Cardiac ventricle fibroblast (primary cell): ENCODE data around the gene PIP5K1C. TPM values are rescaled to one million over a fixed set of nuclear protein-coding genes. Genes with fewer than 3 reads are reported as not detected.

ENCODE experiments used
- total RNA-seq: library from RNA; depleted of rRNA; stranded (reverse); fragments of >200 nt; gene quantifications from 2 replicates; pipeline ENCODE4 v1.2.3, GENCODE V29; 2015

The PIP5K1C gene, protein sequence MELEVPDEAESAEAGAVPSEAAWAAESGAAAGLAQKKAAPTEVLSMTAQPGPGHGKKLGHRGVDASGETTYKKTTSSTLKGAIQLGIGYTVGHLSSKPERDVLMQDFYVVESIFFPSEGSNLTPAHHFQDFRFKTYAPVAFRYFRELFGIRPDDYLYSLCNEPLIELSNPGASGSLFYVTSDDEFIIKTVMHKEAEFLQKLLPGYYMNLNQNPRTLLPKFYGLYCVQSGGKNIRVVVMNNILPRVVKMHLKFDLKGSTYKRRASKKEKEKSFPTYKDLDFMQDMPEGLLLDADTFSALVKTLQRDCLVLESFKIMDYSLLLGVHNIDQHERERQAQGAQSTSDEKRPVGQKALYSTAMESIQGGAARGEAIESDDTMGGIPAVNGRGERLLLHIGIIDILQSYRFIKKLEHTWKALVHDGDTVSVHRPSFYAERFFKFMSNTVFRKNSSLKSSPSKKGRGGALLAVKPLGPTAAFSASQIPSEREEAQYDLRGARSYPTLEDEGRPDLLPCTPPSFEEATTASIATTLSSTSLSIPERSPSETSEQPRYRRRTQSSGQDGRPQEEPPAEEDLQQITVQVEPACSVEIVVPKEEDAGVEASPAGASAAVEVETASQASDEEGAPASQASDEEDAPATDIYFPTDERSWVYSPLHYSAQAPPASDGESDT
- 33.2 and 39.6 TPM in 2 replicates for total RNA-seq

GRCh38 chr19:3700242-3701032 is at the start of gene PIP5K1C:
TSS of gene PIP5K1C (minus strand) at chr19:3700468. CDS start at chr19:3700390, 78 bp downstream.

GRCh38 chr19:3708207-3708931 is 8.1 kb upstream of the PIP5K1C start, which contains the start of gene TJP3:
TSS of gene TJP3 (plus strand) at chr19:3708384. CDS start at chr19:3728433, 20,049 bp downstream.

DNA sequence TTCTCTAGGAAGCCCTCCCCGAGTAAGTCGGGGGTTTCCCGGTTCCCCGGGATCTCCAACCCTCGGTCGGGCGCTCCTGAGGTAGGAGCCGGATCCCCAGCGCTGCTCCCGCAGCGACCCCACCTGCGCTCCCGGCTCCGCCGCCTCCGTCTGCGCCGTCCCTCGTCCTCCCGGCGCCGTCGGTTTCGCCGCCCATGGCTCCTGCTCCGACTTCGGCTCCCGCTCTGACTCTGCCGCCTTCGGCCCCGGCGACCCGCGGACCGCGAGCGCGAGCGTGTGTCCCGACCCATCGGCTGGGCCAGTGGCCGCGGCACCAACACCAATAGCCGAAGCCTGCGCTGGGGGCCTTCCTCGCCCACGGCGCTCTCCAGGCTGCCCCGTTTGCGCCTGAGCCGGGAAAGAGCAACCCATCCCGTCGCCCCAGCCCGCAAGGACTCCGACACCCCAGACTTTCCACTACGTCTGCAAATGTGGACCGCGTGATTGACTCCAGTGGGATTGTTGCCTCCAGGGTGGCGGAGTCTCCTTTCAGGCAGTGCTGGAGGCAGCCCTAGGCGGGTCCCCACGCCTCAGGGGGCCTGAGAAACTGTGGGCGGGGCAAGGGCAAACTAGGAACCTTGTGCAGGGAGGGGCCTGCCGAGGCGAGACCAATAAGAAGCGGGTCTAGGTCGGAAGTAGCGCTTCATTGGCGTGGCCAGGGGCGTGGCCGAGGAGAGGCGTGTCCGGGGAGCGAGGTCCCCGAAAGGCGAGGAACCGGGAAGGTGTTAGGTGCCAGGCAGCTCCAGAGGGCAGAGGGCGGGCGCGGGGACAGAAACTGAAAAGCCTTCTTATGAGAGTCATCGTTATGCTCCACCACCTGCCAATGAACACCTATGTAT is 73.6 kb downstream of the PIP5K1C start, which contains the start of gene CACTIN:
CACTIN (minus strand) TSS at position 318 of the 878 bp plus-strand sequence; CDS start at position 290, 28 bp downstream.

GRCh38 chr19:3606690-3607289 is 93.5 kb downstream of the PIP5K1C start, which contains the start of gene TBXA2R:
TSS of gene TBXA2R (minus strand) at chr19:3606875. CDS start at chr19:3600634, 6,241 bp downstream.

DNA sequence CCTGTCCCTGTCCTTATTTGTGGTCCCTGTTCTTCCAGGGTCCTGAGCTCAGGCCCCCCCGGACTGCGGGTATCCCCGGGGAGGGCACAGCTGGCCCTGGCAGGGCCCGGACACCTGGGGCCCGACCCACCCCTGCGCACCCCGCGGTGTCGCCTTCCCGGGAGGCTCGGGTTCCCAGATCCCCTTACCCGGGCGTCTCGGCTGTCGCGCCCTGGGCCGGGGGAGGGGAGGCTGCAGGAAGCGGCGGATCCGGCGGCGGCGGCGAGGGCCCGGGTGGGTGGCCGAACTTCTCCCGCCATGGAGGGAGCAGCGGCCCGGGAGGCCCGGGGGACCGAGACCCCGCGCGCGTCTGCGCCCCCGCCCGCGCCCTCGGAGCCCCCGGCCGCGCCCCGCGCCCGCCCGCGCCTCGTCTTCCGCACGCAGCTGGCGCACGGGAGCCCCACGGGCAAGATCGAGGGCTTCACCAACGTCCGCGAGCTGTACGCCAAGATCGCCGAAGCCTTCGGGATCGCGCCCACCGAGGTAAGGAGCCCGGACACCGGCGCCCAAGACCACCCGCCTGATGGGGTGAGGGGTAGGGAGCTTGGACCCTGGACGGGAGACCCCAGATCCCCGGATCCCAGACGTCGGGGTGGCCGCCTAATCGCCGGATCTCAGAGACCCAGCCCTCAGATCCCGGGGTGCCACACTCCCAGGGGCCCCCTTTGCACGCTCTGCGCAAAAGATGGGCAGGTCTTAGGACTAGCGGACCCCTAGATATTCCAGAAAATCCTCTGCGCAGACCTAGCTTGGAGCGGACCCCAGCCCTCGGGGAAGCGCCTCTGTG is 114.8 kb downstream of the PIP5K1C start, which contains the start of gene GIPC3:
GIPC3 (plus strand) TSS at position 178 of the 826 bp plus-strand sequence; CDS start at position 298, 120 bp downstream.

Other genes with a start within 250 kb of the PIP5K1C start
- gene SMIM24, start 219.9 kb downstream of the PIP5K1C start, total RNA-seq: not detected in 2 replicates
- gene SMIM44, start 217.0 kb downstream of the PIP5K1C start, total RNA-seq: not detected in 2 replicates
- gene DOHH, start 199.8 kb downstream of the PIP5K1C start, total RNA-seq: 12.2 and 13.7 TPM in 2 replicates
- gene FZR1, start 194.2 kb downstream of the PIP5K1C start, total RNA-seq: 18.3 and 23.3 TPM in 2 replicates
- not detected in 2 replicates for gene TEKTIP1, start 161.3 kb downstream of the PIP5K1C start, total RNA-seq
- gene MFSD12, start 142.9 kb downstream of the PIP5K1C start, total RNA-seq: 58.3 and 59.2 TPM in 2 replicates
- gene HMG20B, start 127.5 kb downstream of the PIP5K1C start, total RNA-seq: 90.3 and 99.7 TPM in 2 replicates
- gene GIPC3, start 115.0 kb downstream of the PIP5K1C start, total RNA-seq: 0.20 and 0.31 TPM in 2 replicates
- 0.94 and 1.0 TPM in 2 replicates for gene TBXA2R, start 93.6 kb downstream of the PIP5K1C start, total RNA-seq
- 16.4 and 20.4 TPM in 2 replicates for gene CACTIN, start 73.7 kb downstream of the PIP5K1C start, total RNA-seq
- not detected in 2 replicates for gene TJP3, start 7.9 kb upstream of the PIP5K1C start, total RNA-seq
- gene APBA3, start 61.2 kb upstream of the PIP5K1C start, total RNA-seq: 28.3 and 33.3 TPM in 2 replicates
- gene MRPL54, start 62.2 kb upstream of the PIP5K1C start, total RNA-seq: 46.8 and 67.6 TPM in 2 replicates
- gene RAX2, start 71.8 kb upstream of the PIP5K1C start, total RNA-seq: not detected in 2 replicates
- not detected in 2 replicates for gene MATK, start 85.9 kb upstream of the PIP5K1C start, total RNA-seq
- gene ZFR2, start 168.6 kb upstream of the PIP5K1C start, total RNA-seq: not detected in 2 replicates
- gene ATCAY, start 180.2 kb upstream of the PIP5K1C start, total RNA-seq: not detected in 2 replicates
- not detected in 2 replicates for gene NMRK2, start 232.6 kb upstream of the PIP5K1C start, total RNA-seq